GM19397 (cell line): ENCODE data around the gene AMPD3.

Experiments used
- ATAC-seq: cut with Tn5 transposase; IDR thresholded peaks from one replicate; pipeline ENCODE4 v1.9.1; 2021; ENCODE audit warnings: mild to moderate bottlenecking, moderate library complexity; ENCODE audit not compliant: unreplicated experiment

Gene AMPD3

GRCh38 chr11:10500757-10501684 is 46.0 kb downstream of the AMPD3 start:
- no peak for ATAC-seq

DNA sequence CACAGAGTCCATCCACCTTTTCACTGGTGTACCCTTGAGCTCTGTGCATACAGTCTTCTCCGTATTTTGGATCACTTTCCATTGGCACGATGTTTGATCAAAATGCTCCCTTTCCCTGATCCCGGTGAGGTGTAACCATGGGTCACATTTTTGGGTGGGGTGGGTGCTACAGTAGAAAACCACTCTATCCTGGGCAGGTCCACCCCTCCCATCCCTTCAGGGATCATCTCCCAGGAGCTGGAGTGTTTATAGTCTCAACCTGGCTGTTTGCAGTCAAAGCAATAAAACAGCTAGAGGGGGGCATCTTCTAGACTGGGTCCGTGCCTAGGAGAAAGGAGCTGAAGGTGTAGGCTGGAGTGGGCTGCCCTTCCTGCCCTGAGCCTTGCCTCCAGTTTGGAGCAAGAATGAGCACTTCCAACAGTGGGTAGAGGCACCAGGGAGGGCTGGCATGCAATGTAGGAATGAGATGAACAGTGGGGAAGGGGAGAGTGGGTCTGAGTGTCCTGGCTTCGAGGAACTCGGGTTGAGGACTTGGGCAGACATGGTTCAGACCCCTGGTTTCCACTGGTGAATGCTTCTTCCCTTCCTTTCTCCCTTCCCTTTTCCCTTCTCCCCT is 47.1 kb downstream of the AMPD3 start:
- ATAC-seq: no peak

DNA sequence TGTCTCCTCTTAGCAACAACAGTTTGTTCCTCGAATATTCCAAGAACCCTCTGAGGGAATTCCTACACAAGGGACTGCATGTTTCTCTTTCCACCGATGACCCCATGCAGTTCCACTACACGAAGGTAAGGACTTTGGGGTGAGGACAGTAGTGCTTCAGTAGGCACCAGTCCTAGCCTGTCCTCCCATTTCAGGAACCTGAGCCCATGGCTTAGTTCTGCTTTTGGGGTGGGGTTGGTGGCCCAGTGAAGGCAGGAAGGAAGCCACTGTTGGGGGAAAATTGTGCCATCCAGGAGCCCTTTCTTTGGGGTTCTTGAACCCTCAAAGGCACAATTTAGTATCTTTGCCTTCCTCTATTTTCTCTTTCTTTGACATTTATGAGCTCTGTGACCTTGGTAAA is 47.7 kb downstream of the AMPD3 start:
- ATAC-seq: no peak

- ATAC-seq: no peak
Observed at GRCh38 chr11:10503221-10503620, 48.2 kb downstream of the AMPD3 start.

- ATAC-seq: no peak
Observed at GRCh38 chr11:10503777-10504480, 48.9 kb downstream of the AMPD3 start.

DNA sequence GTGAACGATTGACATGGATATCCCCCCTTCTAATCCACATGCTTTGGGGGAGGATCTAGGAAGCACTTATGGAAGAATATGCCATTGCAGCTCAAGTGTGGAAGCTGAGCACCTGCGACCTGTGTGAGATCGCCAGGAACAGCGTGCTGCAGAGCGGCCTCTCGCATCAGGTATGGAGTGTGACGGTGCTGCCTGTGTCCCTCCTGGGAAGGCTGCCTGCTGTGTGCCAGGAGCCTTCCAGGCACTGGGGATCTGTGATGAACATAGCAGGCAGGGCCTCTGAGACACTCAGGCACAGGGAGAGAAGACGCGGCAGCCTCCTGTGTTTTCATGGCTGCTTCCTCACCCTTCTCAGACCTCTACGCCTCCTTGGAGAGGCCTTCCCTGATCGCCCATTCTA is 49.4 kb downstream of the AMPD3 start:
- ATAC-seq: no peak

DNA sequence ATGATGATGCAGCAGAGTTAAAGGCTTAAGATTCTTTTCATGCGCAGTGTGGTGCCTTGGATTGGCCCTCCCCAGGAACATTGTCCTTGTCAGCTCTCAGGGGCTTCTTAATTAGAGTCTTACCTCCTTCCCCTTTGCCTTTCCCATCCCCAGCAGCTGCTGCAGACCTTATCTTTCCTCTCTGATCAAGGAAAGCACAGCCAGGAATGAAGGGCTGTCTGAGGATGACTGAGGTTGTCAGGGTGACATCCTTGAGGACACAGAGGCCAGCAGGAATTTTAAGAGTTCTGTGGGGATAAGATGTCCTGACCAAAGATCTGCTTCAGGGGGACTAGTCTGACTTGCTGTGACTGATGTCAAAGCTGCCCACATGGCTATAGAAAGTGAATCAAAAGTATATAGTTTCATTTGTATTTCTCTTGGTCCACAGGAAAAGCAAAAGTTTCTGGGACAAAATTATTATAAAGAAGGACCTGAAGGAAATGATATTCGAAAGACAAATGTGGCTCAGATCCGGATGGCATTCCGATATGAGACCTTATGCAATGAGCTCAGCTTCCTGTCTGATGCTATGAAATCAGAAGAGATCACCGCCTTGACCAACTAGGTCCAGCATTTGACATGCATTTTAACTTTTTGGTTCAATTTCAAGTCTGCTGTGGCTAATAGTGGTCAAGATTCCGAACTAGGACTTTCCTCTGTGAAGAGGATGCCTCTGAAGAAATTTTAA is 50.4 kb downstream of the AMPD3 start:
- no peak for ATAC-seq

- no peak for ATAC-seq
Observed at GRCh38 chr11:10506008-10506370, 50.9 kb downstream of the AMPD3 start.

DNA sequence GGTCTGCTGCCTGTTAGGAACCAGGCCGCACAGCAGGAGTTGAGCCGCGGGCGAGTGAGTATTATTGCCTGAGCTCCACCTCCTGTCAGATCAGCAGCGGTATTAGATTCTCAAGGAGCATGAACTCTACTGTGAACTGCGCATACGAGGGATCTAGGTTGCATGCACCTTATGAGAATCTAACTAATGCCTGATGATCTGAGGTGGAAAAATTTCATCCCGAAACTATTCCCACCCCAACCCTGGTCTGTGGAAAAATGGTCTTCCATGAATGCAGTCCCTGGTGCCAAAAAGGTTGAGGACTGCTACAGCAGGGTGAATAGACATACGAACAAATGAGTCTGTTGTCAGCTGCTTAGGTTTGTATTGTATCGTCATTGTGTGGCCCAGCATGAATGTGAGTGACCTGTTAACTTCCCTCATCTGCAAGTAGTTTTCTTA is 56.1 kb downstream of the AMPD3 start:
- no peak for ATAC-seq

GRCh38 chr11:10514202-10514601 is 59.1 kb downstream of the AMPD3 start:
- no peak for ATAC-seq

GRCh38 chr11:10514709-10515108 is 59.6 kb downstream of the AMPD3 start:
- no peak for ATAC-seq

DNA sequence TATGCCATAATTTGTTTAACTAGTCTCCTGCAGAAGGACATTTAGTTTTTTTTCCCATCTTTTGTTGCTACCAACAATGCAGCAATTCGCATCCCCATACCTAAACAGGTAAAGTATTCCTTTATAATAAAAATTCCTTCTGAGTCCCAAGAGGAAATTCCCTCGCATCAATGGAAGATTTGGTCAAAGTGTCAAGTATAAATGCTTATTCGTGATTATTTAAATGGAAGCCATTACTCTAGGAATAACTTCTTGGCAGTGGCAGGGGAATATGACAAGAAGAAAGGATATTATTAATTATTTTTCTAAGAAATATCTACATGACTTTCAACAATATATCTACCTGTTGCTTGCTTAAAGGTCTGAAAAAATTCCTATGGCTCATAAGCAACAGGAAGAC is 60.4 kb downstream of the AMPD3 start:
- ATAC-seq: no peak

GRCh38 chr11:10518123-10518522 is 63.1 kb downstream of the AMPD3 start:
- ATAC-seq: no peak

- ATAC-seq: no peak
Observed at GRCh38 chr11:10518891-10519290, 63.8 kb downstream of the AMPD3 start.

- no peak for ATAC-seq
Observed at GRCh38 chr11:10519630-10520029, 64.6 kb downstream of the AMPD3 start.

GRCh38 chr11:10520562-10520961 is 65.5 kb downstream of the AMPD3 start:
- no peak for ATAC-seq

- no peak for ATAC-seq
Observed at GRCh38 chr11:10522276-10522675, 67.2 kb downstream of the AMPD3 start.

- no peak for ATAC-seq
Observed at GRCh38 chr11:10522921-10523320, 67.9 kb downstream of the AMPD3 start.

DNA sequence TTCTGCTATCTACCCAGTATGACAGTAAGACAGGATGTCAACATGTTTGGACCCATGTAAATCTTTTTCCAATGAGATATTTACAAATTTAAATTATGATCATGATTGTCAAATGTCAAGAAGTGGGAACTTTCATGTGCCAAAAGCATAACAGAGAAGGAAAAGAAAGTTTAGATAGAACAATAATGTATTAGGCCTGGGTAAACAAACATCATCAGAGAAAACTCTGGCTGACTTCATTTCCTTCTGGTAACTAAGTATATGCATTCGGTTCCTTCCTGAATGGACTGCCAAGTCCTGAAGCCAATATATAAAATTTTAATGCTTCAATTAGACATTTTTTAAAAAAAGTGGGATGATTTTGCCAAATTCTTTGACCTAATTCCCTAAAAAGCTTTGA is 69.4 kb downstream of the AMPD3 start:
- no peak for ATAC-seq

- ATAC-seq: no peak
Observed at GRCh38 chr11:10526974-10527918, 72.2 kb downstream of the AMPD3 start.
